ENCODE data around the gene PTPRN2. TPM values are rescaled to one million over a fixed set of nuclear protein-coding genes. Genes with fewer than 3 reads are reported as not detected.

Gene PTPRN2
- total RNA-seq, 4 donors from 2014 or later, result 2.0 to 9.5 (median 2.6) TPM

DNA sequence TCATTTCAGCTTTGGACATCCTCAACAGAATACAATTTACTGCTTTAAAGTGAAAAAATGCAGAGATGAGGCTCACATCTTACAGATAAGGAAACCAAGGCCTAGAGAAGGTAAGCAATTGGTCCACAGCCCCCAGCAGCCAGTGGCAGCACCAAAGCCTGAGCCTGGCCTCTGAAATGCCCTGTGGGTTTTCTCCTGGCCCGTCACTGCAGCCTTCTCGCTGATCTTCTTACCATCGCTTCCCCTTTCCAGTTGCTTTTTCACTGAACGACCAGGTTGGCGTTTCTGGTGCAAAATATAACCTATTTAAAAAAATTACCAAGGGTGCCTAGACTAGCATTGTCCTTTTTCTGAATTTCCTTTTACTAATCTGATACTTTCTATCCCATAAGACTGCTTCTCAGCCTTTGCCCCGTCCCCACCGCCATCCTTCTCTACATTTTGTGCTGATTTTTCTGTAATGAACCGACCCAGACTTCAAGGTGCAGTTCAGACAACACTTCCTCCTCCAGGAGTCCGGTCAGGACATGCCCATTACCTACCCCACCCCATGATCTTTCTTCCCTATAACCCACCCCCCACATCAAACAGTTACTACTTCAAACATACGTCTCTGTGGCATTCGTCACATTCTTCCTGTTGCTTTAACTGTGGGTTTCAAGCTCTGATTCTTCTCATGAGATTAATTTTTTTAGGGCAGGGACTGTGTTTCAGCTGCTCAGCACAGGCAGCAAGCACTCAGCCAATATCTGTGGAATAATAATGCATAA lies 961.5 kb downstream of the PTPRN2 start:
- DNase-seq (ENCODE audit: low spot score), result no peak
- TF ChIP-seq CTCF (IDR thresholded peaks at IDR 0.05), result no peak
- ATAC-seq (ENCODE audit: low FRiP score), result no peak

GRCh38 chr7:157623556-157623955 lies 964.1 kb downstream of the PTPRN2 start:
- no peak for TF ChIP-seq CTCF (IDR thresholded peaks at IDR 0.05)
- ATAC-seq (ENCODE audit: low FRiP score), result no peak

GRCh38 chr7:157622408-157623205 lies 965.0 kb downstream of the PTPRN2 start:
- DNase-seq (ENCODE audit: low spot score) (no peak), ATAC-seq (ENCODE audit: low FRiP score) (no peak)
- TF ChIP-seq CTCF (IDR thresholded peaks at IDR 0.05), result no peak

More at GRCh38 chr7:157623556-157623955, 964.1 kb downstream of the PTPRN2 start:
- no peak for DNase-seq (ENCODE audit: low spot score)

GRCh38 chr7:157622000-157622399 lies 965.6 kb downstream of the PTPRN2 start:
- TF ChIP-seq CTCF (IDR thresholded peaks at IDR 0.05), result no peak
- no peak for DNase-seq (ENCODE audit: low spot score)

DNA sequence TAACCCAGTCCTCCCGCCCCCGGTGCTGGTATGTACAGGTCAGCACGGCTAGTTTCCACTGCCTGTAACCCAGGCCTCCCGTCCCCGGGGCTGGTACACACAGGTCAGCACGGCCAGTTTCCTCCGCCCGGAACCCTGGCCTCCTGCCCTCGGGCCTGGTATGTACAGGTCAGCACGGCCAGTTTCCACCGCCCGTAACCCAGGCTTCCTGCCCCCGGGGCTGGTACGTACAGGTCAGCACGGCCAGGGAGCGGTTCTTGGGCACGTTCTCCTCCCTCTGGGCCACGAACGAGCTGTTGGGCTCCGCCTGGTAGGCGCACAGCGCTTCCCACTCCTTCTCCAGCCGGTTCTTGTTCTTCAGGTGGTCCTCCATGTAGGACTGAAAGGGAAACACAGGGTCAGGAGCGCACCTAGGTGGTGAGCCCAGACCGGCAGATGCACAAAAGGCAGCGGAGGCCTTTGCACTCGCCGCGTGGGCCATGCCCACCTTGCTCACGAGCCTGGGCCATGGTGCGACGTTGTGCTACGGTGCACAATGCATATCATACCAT lies 966.4 kb downstream of the PTPRN2 start:
- no peak for DNase-seq (ENCODE audit: low spot score)
- TF ChIP-seq CTCF (IDR thresholded peaks at IDR 0.05), result no peak
- no peak for ATAC-seq (ENCODE audit: low FRiP score)

More at GRCh38 chr7:157622000-157622399, 965.6 kb downstream of the PTPRN2 start:
- ATAC-seq (ENCODE audit: low FRiP score), result no peak

GRCh38 chr7:157620616-157621015 lies 967.0 kb downstream of the PTPRN2 start:
- ATAC-seq (ENCODE audit: low FRiP score), result no peak
- no peak for TF ChIP-seq CTCF (IDR thresholded peaks at IDR 0.05)
- DNase-seq (ENCODE audit: low spot score), result no peak

All from omental fat pad (tissue), 4 donors.